ENCODE measurements around the gene GRHL1.

DNA sequence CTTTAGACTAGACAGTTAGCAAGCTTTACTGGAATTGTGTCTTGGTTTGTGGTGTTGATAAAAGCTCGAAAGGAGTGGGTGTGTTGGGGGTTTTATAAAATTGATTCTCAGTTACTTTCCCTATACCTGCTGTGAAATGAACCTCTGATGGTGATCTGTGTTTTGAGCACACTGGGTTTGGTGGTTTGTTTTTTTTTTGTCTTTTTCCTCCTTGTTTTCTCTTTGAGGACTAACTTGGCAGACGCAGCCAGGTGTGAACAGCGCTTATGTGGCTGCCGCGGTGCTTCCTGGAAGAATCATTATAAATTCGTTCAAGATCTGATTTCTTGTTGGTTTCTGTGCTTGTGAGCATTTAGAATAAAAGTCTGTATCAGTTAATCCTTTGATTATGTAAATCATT, 28.5 kb downstream of the GRHL1 start:
- TF ChIP-seq CTCF (IDR thresholded peaks at IDR 0.05), result no peak
- no peak for TF ChIP-seq NR1H2 (CRISPR knock-in tag; IDR thresholded peaks at IDR 0.05)
- TF ChIP-seq CBFB (CRISPR knock-in tag; IDR thresholded peaks at IDR 0.05; ENCODE audit: low read depth), result no peak
- TF ChIP-seq ATF3 (CRISPR knock-in tag; conservative IDR thresholded peaks at IDR 0.05), result no peak
- no peak for TF ChIP-seq ELF4 (CRISPR knock-in tag; IDR thresholded peaks at IDR 0.05; ENCODE audit: low read depth)
- TF ChIP-seq, protein P1, sequence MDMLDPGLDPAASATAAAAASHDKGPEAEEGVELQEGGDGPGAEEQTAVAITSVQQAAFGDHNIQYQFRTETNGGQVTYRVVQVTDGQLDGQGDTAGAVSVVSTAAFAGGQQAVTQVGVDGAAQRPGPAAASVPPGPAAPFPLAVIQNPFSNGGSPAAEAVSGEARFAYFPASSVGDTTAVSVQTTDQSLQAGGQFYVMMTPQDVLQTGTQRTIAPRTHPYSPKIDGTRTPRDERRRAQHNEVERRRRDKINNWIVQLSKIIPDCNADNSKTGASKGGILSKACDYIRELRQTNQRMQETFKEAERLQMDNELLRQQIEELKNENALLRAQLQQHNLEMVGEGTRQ (CRISPR knock-in tag; IDR thresholded peaks at IDR 0.05), result no peak
- no peak for TF ChIP-seq CREB1 (CRISPR knock-in tag; IDR thresholded peaks at IDR 0.05)
- TF ChIP-seq, protein P2, sequence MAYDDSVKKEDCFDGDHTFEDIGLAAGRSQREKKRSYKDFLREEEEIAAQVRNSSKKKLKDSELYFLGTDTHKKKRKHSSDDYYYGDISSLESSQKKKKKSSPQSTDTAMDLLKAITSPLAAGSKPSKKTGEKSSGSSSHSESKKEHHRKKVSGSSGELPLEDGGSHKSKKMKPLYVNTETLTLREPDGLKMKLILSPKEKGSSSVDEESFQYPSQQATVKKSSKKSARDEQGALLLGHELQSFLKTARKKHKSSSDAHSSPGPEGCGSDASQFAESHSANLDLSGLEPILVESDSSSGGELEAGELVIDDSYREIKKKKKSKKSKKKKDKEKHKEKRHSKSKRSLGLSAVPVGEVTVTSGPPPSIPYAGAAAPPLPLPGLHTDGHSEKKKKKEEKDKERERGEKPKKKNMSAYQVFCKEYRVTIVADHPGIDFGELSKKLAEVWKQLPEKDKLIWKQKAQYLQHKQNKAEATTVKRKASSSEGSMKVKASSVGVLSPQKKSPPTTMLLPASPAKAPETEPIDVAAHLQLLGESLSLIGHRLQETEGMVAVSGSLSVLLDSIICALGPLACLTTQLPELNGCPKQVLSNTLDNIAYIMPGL (CRISPR knock-in tag; IDR thresholded peaks at IDR 0.05), result no peak
- no peak for TF ChIP-seq NFYB (CRISPR knock-in tag; conservative IDR thresholded peaks at IDR 0.05; ENCODE audit: low read depth)
- no peak for TF ChIP-seq MAX (CRISPR knock-in tag; IDR thresholded peaks at IDR 0.05)
- TF ChIP-seq SMAD4 (CRISPR knock-in tag; IDR thresholded peaks at IDR 0.05), result no peak
- TF ChIP-seq, protein P3, sequence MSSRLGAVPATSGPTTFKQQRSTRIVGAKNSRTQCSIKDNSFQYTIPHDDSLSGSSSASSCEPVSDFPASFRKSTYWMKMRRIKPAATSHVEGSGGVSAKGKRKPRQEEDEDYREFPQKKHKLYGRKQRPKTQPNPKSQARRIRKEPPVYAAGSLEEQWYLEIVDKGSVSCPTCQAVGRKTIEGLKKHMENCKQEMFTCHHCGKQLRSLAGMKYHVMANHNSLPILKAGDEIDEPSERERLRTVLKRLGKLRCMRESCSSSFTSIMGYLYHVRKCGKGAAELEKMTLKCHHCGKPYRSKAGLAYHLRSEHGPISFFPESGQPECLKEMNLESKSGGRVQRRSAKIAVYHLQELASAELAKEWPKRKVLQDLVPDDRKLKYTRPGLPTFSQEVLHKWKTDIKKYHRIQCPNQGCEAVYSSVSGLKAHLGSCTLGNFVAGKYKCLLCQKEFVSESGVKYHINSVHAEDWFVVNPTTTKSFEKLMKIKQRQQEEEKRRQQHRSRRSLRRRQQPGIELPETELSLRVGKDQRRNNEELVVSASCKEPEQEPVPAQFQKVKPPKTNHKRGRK (CRISPR knock-in tag; IDR thresholded peaks at IDR 0.05; ENCODE audit: borderline replicate concordance), result no peak
- TF ChIP-seq ETV6 (CRISPR knock-in tag; IDR thresholded peaks at IDR 0.05), result no peak
- no peak for TF ChIP-seq ZBTB43 (CRISPR knock-in tag; IDR thresholded peaks at IDR 0.05)
